Esophagus muscularis mucosa (tissue), 4 donors: ENCODE results near the gene HCRTR2.

ENCODE experiments used
- EP300 ChIP-seq: sonication (generic); formaldehyde crosslinking; IDR thresholded peaks from one replicate; pipeline ENCODE4 v1.6.1; 2017; ENCODE audit warnings: antibody characterized with exemption
- POLR2A ChIP-seq: fragments of 450-650 bp; IDR thresholded peaks from one replicate; pipeline ENCODE4 v1.6.1; 2017; ENCODE audit warnings: antibody characterized with exemption, moderate library complexity, mild to moderate bottlenecking, low read depth
- POLR2AphosphoS5 ChIP-seq, 2 donors: sonication (generic); formaldehyde crosslinking; IDR thresholded peaks; one replicate each; pipeline ENCODE4 v1.6.1; 2017; ENCODE audit warnings: antibody characterized with exemption in 2 of 2
- TF ChIP-seq, protein P1 (sequence below), 3 experiments: fragments of 200-600 bp in 2 of 3; fragments of 450-650 bp in 1 of 3; sonication (generic) in 2 of 3; IDR thresholded peaks; one replicate each; pipeline ENCODE4 v1.5.1; 2017 to 2019; ENCODE audit warnings: antibody characterized with exemption in 3 of 3, mild to moderate bottlenecking in 2 of 3, moderate library complexity in 1 of 3

DNA sequence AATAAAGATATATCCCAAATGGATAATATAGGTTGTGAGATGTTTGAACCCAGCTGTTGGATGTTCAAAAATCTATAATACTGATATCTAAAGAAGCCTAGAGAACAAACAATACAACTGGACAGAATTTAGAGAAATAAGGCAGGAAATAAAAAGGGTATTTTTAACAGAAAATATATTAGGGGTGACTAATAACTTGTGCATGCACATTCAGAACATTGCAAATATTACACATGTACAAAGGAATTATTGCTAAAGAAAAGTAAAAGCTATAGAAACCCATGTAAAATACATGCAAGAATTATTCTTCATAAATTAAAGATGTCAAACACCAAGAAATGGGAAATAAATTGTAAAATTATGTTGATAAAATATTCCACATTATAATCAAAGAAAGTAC, 32.7 kb upstream of the HCRTR2 start:
- TF ChIP-seq, protein P1, sequence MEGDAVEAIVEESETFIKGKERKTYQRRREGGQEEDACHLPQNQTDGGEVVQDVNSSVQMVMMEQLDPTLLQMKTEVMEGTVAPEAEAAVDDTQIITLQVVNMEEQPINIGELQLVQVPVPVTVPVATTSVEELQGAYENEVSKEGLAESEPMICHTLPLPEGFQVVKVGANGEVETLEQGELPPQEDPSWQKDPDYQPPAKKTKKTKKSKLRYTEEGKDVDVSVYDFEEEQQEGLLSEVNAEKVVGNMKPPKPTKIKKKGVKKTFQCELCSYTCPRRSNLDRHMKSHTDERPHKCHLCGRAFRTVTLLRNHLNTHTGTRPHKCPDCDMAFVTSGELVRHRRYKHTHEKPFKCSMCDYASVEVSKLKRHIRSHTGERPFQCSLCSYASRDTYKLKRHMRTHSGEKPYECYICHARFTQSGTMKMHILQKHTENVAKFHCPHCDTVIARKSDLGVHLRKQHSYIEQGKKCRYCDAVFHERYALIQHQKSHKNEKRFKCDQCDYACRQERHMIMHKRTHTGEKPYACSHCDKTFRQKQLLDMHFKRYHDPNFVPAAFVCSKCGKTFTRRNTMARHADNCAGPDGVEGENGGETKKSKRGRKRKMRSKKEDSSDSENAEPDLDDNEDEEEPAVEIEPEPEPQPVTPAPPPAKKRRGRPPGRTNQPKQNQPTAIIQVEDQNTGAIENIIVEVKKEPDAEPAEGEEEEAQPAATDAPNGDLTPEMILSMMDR (IDR thresholded peaks at IDR 0.05): no peak
- TF ChIP-seq POLR2A (no peak), EP300 (no peak), POLR2AphosphoS5 (IDR thresholded peaks at IDR 0.05) (no peak)
